Pons (tissue), 1 donor: ENCODE measurements around the gene BPI.
"Not testable (repeated sequence)": the region's sequence is repeated elsewhere in the genome, so short reads cannot be mapped to it uniquely, and the experiment has no call there.

Experiments used
- DNase-seq: peaks from one replicate; pipeline ENCODE4 v3.0.0-alpha.2; 2016; ENCODE audit warnings: low spot score

BPI gene

DNA sequence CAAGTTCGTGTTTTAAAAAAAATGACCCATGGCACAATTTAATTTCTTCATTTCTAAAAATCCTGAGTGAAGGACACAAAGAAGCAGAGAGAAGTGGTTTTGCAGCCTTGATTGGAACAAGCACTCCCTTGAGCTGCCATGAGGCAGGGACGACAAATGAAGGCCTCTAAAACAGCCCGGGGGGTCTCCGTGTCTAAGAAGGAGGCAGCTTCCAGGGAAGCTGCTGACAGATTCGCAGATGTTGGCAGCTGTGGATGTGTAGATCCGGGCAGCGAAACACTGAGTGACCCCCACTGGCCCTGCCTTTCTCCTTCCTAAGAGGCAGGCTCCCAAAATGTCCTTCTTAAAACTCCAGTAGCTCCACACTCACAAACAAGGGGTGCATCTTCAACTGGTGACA is 32.8 kb downstream of the BPI start:
- DNase-seq, result no peak

- peak; percentile 82 for DNase-seq
These were observed 33.7 kb downstream of the BPI start for GRCh38 chr20:38337561-38338140.

DNA sequence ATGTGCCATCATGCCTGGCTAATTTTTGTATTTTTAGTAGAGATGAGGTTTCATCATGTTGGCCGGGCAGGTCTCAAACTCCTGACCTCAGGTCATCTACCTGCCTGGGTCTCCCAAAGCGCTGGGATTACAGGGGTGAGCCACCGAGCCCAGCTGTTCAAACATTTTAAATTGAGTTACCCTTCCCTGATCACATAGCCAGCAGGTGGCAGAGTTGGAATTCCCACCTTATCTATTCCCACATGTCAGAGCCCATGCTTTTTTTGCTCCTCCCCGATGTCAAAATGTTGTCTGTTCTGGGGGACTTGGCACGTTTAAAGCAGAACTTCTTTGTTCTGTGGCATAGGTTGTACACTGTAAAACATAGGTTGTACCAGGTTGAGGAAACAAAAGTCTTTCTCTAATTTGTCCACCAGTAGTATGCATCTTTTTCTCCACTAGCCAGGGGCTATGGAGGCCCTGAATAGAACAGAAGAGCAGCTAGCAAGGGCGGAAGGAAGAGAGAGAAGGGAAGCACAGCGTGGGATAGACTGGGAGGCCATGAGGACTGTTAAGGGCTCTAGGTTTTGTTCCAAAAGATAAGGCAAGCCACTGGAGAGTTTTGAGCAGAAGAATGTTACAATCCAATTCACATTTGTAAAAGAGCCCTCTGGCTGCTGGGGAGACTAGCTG is 35.0 kb downstream of the BPI start:
- DNase-seq, result no peak

DNA sequence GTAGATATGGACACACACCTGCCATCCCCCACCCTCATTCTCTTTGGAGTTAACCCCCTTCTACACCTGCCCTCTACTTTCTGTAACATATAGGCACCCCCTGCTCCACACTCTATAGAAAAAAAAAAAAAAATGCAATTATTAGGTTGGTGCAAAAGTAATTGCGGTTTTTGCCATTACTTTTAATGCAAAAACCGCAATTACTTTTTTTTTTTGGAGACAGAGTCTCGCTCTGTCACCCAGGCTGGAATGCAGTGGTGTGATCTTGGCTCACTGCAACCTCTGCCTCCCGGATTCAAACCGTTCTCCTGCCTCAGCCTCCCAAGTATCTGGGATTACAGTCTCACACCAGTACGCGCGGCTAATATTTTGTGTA is 35.6 kb downstream of the BPI start:
- DNase-seq, result not testable (repeated sequence)

GRCh38 chr20:38339997-38340396 is 36.0 kb downstream of the BPI start:
- DNase-seq, result no peak

DNA sequence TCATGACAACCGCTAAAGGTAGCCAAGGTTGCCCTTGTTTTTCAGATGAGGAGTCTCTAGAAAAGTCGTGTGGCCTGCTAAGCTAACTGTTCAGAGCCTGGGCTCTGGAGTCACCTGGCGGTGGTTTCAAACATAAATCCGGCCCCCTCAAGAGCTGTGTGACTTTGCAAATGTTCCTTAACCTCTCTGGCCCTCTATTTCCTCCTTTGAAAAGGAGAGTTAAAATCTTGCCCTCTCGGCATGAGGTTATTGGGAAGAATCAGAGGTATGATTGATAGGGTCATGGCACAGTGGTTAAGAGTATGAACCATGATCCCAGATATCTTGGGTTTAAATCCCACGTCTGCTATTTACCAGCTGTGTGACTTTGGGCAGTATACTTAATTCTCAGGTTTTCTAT is 36.7 kb downstream of the BPI start:
- no peak for DNase-seq

- no peak for DNase-seq
These were observed 38.3 kb downstream of the BPI start for GRCh38 chr20:38342216-38342615.

DNA sequence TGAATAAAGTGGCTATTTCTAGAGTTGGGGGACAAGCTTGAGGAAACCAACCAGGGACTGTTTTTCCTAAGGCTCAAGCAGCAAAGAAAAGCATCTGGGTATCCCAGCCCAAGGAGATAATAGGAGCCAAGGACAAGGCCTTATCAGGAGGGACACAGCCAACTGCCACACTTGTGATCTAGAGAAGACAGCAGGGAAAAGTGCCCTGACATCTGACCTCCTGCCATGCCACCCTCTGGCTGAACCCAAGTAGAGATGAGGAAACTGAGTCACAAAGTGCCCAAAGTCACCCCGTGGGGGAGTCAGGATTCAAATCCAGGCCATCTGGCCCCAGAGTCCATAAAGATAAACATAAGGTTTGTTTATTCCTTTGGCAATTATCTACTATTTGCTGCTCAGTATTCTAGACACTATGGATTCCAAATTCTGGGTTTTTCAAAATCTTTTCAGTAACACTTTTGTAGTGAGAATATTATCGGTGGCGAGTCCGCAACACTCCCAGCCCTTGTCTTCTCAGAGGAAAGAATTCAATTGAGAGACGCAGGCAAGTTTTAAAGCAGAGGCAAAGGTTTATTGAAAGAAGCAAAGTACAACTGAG is 38.9 kb downstream of the BPI start:
- no peak for DNase-seq

DNA sequence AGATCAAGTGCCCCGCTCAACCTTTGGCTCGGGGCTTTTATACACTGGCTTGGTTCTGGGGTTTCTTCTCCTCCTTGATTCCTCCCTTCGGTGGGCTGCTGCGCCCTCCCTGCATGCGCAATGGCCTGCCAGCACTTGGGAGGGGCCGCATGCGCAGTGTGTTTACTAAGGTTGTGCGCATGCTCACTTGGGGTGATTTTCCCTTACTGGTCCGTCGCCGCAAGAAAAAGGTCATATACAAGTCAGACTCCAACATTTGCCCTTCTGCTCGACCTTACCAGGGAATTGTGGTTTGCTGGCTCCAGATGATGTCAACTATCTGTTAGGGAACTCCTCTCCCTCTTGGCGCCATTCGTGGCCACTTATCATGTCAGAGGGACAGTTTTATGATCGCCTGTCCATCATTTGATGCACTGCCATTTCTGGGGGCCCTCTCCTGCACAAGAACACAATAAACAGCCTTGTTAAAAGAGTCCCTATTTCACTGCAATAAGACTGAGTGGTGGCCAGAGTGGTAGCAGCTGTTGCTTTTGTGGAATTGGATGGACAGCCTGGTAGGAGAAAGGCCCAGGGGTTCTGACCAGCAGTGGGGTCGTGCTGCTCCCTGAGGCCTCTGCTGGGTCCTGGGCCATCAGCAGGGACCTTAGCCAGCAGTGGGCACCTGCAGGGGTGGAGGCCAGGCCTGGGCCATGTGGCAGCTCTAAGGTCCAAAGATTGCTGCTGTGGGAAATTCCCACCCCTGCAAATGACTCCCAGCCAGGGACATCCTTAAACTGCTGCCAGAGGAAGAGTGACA is 39.6 kb downstream of the BPI start:
- no peak for DNase-seq

GRCh38 chr20:38344107-38344701 is 40.2 kb downstream of the BPI start:
- no peak for DNase-seq

GRCh38 chr20:38345643-38346042 is 41.7 kb downstream of the BPI start:
- DNase-seq, result no peak

DNA sequence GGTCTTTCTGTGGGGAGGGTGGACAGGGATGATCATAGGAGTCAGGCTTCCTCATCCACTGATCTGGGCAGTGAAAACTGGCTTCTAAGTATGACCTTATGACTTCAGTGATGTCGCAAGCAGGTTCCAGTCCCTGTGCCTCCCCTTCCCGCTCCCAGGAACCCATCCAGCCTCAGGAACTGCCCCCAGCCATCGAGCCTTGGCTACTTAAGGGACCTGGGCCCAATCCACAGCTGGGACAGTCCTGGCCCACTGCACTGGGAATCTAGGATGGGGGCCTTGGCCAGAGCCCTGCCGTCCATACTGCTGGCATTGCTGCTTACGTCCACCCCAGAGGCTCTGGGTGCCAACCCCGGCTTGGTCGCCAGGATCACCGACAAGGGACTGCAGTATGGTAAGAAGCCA is 42.3 kb downstream of the BPI start, which contains the start of gene LBP:
TSS of gene LBP (plus strand) at position 236 of the 405 bp plus-strand sequence. CDS start at position 271, 35 bp downstream.
- no peak for DNase-seq

DNA sequence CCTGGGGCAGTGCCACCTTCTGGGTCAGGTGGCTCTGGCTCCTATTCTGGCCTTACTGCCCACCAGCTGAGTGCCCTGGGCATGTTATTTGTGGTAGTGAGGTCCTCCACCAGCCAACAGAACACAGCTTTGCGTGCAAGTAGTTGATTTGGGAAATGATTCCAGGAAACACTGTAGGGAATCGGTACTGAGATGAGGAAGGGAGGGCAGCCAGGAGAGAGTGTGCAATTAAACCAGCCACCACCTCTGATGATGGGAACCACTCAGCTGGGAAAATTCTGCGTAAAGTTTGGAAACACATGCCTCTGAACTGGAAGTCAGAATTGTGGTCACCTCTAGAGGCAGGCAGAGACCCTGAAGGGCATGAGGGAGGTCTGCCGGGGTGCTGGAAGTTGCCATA is 42.8 kb downstream of the BPI start:
- no peak for DNase-seq

DNA sequence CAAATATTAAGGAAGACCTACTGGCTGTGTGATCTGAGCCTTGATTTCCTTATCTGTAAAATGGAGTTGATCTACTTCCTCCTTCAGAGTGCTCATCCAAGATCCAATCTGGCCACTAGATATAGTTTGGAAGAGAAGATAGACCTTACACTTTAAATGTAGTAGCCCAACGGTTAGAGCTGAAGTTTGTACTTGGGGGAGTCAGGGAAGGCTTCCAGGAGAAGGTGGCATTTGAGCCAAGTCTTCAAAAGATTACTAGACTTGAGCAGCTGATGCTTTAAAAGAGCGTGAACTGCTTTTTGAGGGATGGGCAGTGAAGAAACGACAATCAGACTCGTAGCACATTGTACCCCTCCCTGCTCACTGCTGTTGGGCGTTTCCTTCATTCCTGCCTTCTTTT is 45.9 kb downstream of the BPI start:
- DNase-seq, result no peak

GRCh38 chr20:38350879-38351775 is 47.2 kb downstream of the BPI start:
- no peak for DNase-seq

- no peak for DNase-seq
These were observed 49.4 kb downstream of the BPI start for GRCh38 chr20:38353316-38353715.

DNA sequence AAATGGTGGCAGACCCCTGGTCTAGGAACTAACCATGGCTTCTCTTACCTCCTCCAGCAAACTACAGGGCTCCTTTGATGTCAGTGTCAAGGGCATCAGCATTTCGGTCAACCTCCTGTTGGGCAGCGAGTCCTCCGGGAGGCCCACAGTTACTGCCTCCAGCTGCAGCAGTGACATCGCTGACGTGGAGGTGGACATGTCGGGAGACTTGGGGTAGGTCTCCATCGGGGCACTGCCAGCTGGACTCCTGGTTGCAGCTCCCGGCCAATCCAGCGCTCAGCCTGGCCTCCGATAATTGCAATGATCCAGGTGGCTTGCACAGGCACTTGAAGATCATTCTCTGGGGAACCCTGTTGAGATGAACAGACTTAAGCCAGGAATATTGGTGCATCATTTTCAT is 50.3 kb downstream of the BPI start:
- DNase-seq, result no peak

DNA sequence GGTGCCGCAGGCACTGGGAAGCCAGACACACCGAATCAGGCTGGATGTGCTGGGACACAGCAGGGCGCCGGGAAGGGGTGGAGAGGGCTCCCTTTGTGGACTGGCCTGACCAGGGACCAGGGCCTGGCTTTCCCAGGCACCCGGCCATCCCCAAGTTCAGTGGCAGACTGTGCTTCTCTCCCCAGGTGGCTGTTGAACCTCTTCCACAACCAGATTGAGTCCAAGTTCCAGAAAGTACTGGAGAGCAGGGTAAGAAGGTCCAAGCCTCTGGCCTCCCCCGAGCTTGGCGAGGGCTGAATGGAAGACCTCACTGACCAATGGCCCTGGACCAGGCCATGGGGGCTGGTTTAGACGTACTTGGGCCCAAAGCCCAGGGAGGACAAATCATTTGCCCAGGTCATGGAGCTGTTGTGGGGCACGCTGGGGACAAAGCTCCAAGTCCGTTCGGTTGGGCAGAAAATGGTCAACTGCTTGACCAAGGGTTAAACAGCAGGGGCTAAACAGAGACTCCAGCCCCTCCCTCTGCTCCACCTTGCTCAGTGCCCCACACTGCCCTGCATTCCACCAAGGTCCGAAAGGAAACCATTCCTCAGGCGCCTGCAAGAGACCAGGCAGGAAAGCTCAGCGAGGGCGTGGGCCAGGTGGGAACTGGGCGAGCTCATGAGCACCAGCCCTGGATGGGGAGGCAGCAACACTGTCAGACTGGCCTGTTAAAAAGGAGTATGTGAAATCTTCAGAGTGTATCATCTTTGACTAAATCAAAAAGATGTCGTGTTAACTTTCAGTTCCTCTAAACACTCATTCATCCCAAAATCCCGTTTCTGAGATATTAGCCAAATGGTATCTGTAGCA is 51.4 kb downstream of the BPI start:
- DNase-seq, result peak; percentile 46

GRCh38 chr20:38357653-38358207 is 53.8 kb downstream of the BPI start:
- no peak for DNase-seq

- no peak for DNase-seq
These were observed 54.6 kb downstream of the BPI start for GRCh38 chr20:38358556-38358955.
